ENCODE measurements around the gene TLDC2.
"Not testable (repeated sequence)": the region's sequence is repeated elsewhere in the genome, so short reads cannot be mapped to it uniquely, and the experiment has no call there.

Gene TLDC2

DNA sequence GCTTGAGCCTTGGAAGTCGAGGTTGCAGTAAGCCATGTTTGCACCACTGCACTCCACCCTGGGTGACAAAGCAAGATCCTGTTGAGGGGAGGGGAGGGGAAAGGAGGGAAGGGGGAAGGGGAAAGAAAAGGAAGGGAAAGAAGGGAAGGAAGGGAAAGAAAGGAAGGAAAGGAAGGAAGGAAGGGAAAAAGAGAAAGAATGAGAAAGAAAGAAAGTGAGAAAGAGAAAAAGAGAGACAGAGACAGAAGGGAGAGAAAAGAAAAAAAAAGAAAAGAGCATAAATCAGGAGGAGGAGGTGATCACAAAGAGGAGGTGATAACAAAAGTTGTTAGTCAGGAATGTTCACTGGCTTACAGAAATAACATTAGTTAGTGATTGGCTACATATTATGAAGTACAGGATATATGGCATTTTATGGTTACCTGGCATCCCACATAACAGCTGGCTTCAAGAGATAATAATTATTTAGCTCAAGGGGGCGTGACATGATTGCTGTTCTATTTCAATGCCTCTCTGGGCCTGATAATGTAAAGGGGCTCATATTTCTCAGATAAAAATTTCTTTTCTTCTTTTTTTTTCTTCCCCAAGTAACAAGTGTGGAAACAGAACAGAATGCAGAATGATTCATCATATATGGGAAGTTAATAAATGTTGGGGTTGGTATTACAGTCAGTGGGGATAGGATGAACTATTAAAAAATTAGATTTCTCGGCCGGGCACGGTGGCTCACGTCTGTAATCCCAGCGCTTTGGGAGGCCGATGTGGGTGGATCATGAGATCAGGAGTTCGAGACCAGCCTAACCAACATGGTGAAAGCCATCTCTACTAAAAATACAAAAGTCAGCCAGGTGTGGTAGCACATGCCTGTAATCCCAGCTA, 48.5 kb downstream of the TLDC2 start:
- H3K27ac ChIP-seq, result no peak overlapping the region
- no peaks in the 10 kb centered on the region for H3K27me3 ChIP-seq
- H3K4me1 ChIP-seq, result peaks cover 16% of the 10 kb centered on the region
- TF ChIP-seq Cebpa-rat (IDR thresholded peaks at IDR 0.05), result no peak
- no peaks in the 10 kb centered on the region for H4K20me1 ChIP-seq
- no peaks in the 10 kb centered on the region for H3K9me3 ChIP-seq
- no peak overlapping the region for H3K9ac ChIP-seq
- H3K4me2 ChIP-seq, result no peak overlapping the region
- H3K4me3 ChIP-seq, result no peak overlapping the region
- H3K36me3 ChIP-seq, result no peaks in the 10 kb centered on the region

DNA sequence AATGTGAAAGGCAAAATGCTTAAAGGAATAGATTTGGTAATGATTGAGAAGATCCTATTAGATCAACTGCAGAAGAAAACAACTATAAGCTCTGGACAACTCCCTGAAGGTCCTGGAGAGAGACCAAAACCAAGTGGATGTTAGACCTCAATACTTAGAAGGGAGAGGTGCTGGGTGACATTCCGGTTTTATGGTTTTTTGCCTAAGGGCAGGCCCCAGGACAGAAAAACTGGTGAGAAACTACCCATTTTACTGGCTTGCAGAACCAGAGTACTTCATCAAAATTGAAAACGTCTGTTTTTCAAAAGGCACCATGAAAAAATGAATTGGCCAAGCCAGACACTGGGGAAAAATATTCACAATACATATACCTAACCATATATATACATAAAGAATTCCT, 49.3 kb downstream of the TLDC2 start:
- H3K4me1 ChIP-seq, result peaks cover 16% of the 10 kb centered on the region
- H3K4me2 ChIP-seq, result no peak overlapping the region
- H3K9ac ChIP-seq, result no peak overlapping the region
- no peak overlapping the region for H3K27ac ChIP-seq
- TF ChIP-seq Cebpa-rat (IDR thresholded peaks at IDR 0.05), result no peak
- no peaks in the 10 kb centered on the region for H3K27me3 ChIP-seq
- no peaks in the 10 kb centered on the region for H3K9me3 ChIP-seq
- no peaks in the 10 kb centered on the region for H3K36me3 ChIP-seq
- H3K4me3 ChIP-seq, result no peak overlapping the region
- H4K20me1 ChIP-seq, result no peaks in the 10 kb centered on the region

DNA sequence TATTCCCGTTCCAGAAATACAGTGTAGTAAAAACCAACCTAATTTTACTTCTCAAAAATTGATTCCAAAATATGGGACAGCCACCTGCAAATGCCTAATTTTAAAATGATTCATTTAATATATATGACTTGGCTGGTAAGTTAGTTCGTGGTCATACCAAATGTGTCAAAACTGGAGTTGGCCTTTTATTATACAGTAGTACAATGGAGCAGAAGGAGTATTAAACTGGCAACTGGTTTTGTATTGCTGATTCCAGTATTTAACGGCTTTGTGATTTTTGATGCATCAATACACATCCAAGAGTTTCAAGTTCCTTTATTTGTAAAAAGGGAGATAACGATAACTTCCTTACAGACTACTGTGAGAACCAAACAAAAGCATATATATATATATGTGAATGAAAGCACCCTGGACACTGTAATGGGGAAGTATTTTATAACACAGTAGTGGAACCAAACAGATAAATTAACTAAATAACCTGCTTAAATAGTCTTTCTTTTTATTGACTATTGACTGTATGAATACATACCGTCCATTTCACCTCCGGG, 50.8 kb downstream of the TLDC2 start:
- peaks cover 16% of the 10 kb centered on the region for H3K4me1 ChIP-seq
- no peak overlapping the region for H3K4me3 ChIP-seq
- H3K27me3 ChIP-seq, result no peaks in the 10 kb centered on the region
- H3K9ac ChIP-seq, result no peak overlapping the region
- peak overlapping the region; percentile 42 for H3K4me2 ChIP-seq
- H4K20me1 ChIP-seq, result no peaks in the 10 kb centered on the region
- no peaks in the 10 kb centered on the region for H3K36me3 ChIP-seq
- TF ChIP-seq Cebpa-rat (IDR thresholded peaks at IDR 0.05), result no peak
- H3K9me3 ChIP-seq, result no peaks in the 10 kb centered on the region
- H3K27ac ChIP-seq, result no peak overlapping the region

DNA sequence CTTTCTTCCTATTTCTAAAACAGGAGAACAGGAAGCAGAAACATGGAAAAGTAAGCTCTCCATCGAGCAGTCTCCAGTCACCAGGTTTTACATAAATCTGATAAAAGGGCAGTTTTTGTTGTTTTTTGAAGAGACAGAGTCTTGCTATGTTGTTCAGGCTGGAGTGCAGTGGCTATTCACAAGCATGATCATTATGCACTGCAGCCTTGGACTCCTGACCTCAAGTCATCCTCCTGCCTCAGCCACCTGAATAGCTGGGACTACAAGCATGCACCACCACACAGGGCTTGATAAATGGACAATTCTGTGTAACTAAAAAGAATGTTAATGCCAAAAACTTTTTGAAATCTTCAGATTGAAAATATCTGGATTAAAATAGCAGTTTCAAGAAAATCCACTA, 51.8 kb downstream of the TLDC2 start:
- Histone ChIP-seq H4K20me1 (no peaks in the 10 kb centered on the region), H3K4me1 (peaks cover 16% of the 10 kb centered on the region), H3K27ac (no peak overlapping the region), H3K4me3 (no peak overlapping the region), H3K4me2 (no peak overlapping the region), H3K9ac (no peak overlapping the region), H3K36me3 (no peaks in the 10 kb centered on the region), H3K9me3 (no peaks in the 10 kb centered on the region), H3K27me3 (no peaks in the 10 kb centered on the region)
- TF ChIP-seq Cebpa-rat (IDR thresholded peaks at IDR 0.05), result no peak

DNA sequence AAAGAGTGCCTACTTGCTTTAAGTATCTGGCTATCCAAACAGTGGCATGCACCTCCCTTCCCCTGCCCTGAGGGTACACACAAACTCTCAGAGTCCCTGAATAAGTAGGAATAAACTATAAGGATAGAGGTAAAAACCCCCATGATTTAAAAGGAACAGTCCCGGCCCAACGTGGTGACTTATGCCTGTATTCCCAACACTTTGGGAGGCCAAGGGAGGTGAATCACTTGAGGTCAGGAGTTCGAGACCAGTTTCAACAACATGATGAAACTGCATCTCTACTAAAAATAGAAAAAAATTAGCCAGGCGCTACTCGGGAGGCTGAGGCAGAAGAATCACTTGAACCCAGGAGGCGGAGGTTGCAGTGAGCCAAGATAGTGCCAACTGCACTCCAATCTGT, 53.4 kb downstream of the TLDC2 start:
- Histone ChIP-seq H3K4me2 (no peak overlapping the region), H4K20me1 (no peaks in the 10 kb centered on the region), H3K9me3 (no peaks in the 10 kb centered on the region), H3K4me1 (peaks cover 16% of the 10 kb centered on the region), H3K27me3 (no peaks in the 10 kb centered on the region), H3K9ac (no peak overlapping the region), H3K4me3 (no peak overlapping the region), H3K36me3 (no peaks in the 10 kb centered on the region), H3K27ac (no peak overlapping the region)
- TF ChIP-seq Cebpa-rat (IDR thresholded peaks at IDR 0.05), result no peak

DNA sequence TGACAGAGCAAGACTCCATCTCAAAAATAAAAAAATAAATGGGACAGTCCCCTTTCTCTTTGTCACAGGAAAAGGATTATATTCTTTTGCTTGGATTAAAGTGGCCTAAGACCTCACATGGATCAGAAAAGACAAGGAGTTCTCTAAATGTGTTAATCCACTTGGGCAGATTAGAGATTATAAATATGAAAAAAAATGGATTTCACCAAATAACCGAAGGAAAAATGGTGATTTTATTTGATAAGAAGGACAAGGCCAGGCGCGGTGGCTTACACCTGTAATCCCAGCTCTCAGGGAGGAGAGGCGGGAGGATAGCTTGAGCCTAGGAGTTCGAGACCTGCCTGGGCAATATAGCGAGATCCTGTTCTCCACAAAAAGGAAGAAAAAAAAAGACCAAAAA, 53.8 kb downstream of the TLDC2 start:
- Histone ChIP-seq H4K20me1 (no peaks in the 10 kb centered on the region), H3K4me2 (no peak overlapping the region), H3K4me3 (no peak overlapping the region), H3K9ac (no peak overlapping the region), H3K9me3 (no peaks in the 10 kb centered on the region), H3K27me3 (no peaks in the 10 kb centered on the region), H3K27ac (no peak overlapping the region), H3K36me3 (no peaks in the 10 kb centered on the region), H3K4me1 (peaks cover 16% of the 10 kb centered on the region)
- TF ChIP-seq Cebpa-rat (IDR thresholded peaks at IDR 0.05), result no peak

DNA sequence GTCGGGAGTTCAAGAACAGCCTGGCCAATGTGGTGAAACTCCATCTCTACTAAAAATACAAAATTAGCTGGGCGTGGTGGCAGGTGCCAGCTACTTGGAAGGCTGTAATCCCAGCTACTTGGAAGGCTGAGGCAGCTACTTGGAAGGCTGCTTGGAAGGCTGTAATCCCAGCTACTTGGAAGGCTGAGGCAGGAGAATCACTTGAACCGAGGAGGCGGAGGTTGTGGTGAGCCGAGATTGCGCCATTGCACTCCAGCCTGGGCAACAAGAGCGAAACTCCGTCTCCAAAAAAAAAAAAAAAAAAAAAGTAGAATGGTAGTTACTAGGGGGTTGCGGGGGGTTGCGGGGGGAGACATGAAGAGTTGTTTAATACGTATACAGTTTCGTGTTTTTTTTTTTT, 56.1 kb downstream of the TLDC2 start:
- H3K36me3 ChIP-seq, H3K9ac ChIP-seq, H3K9me3 ChIP-seq, H4K20me1 ChIP-seq, H3K27ac ChIP-seq, H3K4me3 ChIP-seq, H3K4me1 ChIP-seq, H3K27me3 ChIP-seq, H3K4me2 ChIP-seq: not testable (repeated sequence)

DNA sequence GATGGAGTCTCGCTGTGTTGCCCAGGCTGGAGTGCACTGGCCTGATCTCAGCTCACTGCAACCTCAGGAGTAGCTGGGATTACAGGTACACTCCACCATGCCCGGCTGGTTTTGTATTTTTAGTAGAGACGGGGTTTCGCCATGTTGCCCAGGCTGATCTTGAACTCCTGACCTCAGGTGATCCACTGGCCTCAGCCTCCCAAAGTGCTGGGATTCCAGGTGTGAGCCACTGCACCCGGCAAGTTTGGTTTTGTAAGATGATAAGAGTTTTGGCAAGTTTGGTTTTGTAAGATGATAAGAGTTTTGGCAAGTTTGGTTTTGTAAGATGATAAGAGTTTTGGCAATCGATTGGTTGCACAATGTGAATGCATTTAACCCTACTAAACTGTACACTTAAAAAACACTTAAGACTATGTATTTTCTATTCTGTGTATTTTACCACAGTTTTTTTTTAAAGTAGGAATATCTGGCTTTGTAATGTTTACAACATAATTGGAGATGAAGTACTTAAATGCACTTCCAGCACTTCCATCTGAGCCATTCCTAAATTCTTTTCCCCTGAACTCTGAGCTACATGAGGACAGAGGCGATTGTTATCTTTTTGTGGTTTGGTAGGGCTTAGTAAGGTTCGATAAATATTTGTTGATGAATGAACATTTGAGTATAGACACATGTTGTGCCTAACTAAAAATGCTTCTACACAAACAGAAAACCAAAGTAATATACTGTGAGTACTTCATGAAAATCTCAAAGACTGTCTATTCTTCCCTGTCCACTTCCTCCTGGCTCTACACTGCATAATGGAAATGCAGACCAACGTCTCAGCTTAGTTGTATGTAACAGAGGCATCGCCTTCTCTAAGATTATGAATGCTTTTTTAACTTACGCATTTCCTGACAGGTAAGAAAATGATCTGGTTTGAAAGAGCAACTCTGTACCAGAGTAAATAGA, 56.8 kb downstream of the TLDC2 start:
- Histone ChIP-seq H4K20me1 (no peaks in the 10 kb centered on the region), H3K9ac (no peak overlapping the region), H3K4me2 (no peak overlapping the region), H3K27me3 (no peaks in the 10 kb centered on the region), H3K4me3 (no peak overlapping the region), H3K36me3 (no peaks in the 10 kb centered on the region), H3K4me1 (no peaks in the 10 kb centered on the region), H3K9me3 (no peaks in the 10 kb centered on the region), H3K27ac (no peak overlapping the region)
- no peak for TF ChIP-seq Cebpa-rat (IDR thresholded peaks at IDR 0.05)

DNA sequence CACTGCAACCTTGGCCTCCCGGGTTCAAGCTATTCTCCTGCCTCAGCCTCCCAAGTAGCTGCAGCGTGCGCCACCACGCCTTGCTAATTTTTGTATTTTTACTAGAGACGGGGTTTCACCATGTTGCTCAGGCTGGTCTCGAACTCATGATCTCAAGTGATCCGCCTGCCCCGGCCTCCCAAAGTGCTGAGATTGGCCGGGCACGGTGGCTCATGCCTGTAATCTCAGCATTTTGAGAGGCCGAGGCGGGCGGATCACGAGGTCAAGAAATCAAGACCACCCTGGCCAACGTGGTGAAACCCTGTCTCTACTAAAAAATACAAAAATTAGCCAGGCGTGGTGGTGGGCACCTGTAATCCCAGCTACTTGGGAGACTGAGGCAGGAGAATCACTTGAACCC, 57.6 kb downstream of the TLDC2 start:
- H3K4me3 ChIP-seq, H4K20me1 ChIP-seq, H3K4me2 ChIP-seq, H3K4me1 ChIP-seq, H3K27ac ChIP-seq, H3K27me3 ChIP-seq, H3K36me3 ChIP-seq, H3K9me3 ChIP-seq, H3K9ac ChIP-seq: not testable (repeated sequence)

DNA sequence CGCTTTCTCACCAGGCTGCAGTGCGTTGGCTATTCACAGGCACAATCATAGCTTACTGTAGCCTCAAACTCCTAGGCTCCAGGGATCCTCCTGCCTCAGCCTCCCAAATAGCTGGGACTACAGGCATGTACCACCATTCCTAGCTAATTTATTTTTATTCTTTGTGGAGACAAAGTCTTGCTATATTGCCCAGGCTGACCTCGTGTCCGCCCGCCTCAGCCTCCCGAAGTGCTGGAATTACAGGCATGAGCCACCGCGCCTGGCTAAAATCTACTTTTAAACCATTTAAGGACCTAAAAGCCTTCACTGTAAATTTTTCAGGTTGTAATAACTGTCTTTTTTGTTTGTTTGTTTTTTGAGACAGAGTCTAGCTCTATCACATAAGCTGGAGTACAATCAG, 60.4 kb downstream of the TLDC2 start:
- H3K27me3 ChIP-seq, result no peaks in the 10 kb centered on the region
- H4K20me1 ChIP-seq, result no peaks in the 10 kb centered on the region
- no peak overlapping the region for H3K27ac ChIP-seq
- H3K4me3 ChIP-seq, result no peak overlapping the region
- H3K4me1 ChIP-seq, result no peaks in the 10 kb centered on the region
- no peak overlapping the region for H3K4me2 ChIP-seq
- H3K9ac ChIP-seq, result no peak overlapping the region
- H3K36me3 ChIP-seq, result no peaks in the 10 kb centered on the region
- TF ChIP-seq Cebpa-rat (IDR thresholded peaks at IDR 0.05), result no peak
- no peaks in the 10 kb centered on the region for H3K9me3 ChIP-seq

DNA sequence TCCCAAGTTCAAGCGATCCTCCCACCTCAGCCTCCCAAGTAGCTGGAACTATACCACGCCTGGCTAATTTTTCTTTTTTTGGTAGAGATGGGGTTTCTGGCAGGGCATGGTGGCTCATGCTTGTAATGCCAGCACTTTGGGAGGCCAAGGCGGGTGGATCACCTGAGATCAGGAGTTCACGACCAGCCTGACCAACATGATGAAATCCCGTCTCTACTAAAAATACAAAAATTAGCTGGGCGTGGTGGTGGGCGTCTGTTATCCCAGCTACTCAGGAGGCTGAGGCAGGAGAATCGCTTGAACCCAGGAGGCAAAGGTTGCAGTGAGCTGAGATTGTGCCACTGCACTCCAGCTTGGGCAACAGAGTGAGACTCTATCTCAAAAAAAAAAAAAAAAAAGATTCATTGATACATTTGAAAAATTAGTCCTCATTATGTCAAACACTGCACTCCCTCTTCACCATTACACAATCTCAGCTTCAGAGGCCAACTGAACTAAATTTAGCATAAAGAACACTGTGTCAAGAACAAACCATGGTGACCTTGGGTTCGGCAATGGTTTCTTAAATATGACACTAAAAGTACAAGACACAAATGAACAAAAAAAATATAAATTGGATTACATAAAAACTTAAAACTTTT, 60.9 kb downstream of the TLDC2 start:
- not testable (repeated sequence) for H3K27me3 ChIP-seq, H3K36me3 ChIP-seq, H3K27ac ChIP-seq, H3K9ac ChIP-seq, H3K9me3 ChIP-seq, H3K4me2 ChIP-seq, H3K4me3 ChIP-seq, H3K4me1 ChIP-seq, H4K20me1 ChIP-seq
